HG02943 (cell line): ENCODE measurements around the gene CCDC107.
"Not testable (repeated sequence)": the region's sequence is repeated elsewhere in the genome, so short reads cannot be mapped to it uniquely, and the experiment has no call there.

Source experiments
- ATAC-seq: cut with Tn5 transposase; IDR thresholded peaks from one replicate; pipeline ENCODE4 v1.9.1; 2021; ENCODE audit warnings: mild to moderate bottlenecking, low read depth, moderate library complexity; ENCODE audit not compliant: unreplicated experiment

The CCDC107 gene

GRCh38 chr9:35658137-35658967, at the start of gene CCDC107:
CCDC107 (plus strand) TSS chr9:35658292; CDS start chr9:35658380, 88 bp downstream.
- peak; percentile 58 for ATAC-seq

- ATAC-seq, result no peak
Observed at GRCh38 chr9:35609001-35609819, 48.9 kb upstream of the CCDC107 start.

- ATAC-seq, result no peak
Observed at GRCh38 chr9:35609820-35610163, 48.3 kb upstream of the CCDC107 start.

GRCh38 chr9:35611230-35611797, 46.8 kb upstream of the CCDC107 start:
- ATAC-seq, result no peak

GRCh38 chr9:35612066-35612465, 46.0 kb upstream of the CCDC107 start:
- not testable (repeated sequence) for ATAC-seq

GRCh38 chr9:35612843-35613242, 45.2 kb upstream of the CCDC107 start:
- ATAC-seq, result no peak

- ATAC-seq, result no peak
Observed at GRCh38 chr9:35615981-35616680, 42.0 kb upstream of the CCDC107 start.

GRCh38 chr9:35616681-35617459, 41.2 kb upstream of the CCDC107 start:
- ATAC-seq, result no peak

GRCh38 chr9:35617548-35617947, 40.5 kb upstream of the CCDC107 start:
- no peak for ATAC-seq

GRCh38 chr9:35618325-35618727, 39.8 kb upstream of the CCDC107 start, which contains the start of gene CD72:
CD72 (minus strand) TSS chr9:35618413; CDS start chr9:35618303, 110 bp downstream.
- ATAC-seq, result no peak

- ATAC-seq, result peak; percentile 53
Observed at GRCh38 chr9:35618854-35619799, 39.0 kb upstream of the CCDC107 start.

GRCh38 chr9:35619800-35620158, 38.3 kb upstream of the CCDC107 start:
- peak; percentile 54 for ATAC-seq

- no peak for ATAC-seq
Observed at GRCh38 chr9:35627575-35627974, 30.5 kb upstream of the CCDC107 start.

GRCh38 chr9:35628389-35628991, 29.6 kb upstream of the CCDC107 start:
- no peak for ATAC-seq

GRCh38 chr9:35629597-35629996, 28.5 kb upstream of the CCDC107 start:
- no peak for ATAC-seq

GRCh38 chr9:35635730-35636129, 22.4 kb upstream of the CCDC107 start:
- no peak for ATAC-seq

GRCh38 chr9:35636135-35636876, 21.8 kb upstream of the CCDC107 start:
- no peak for ATAC-seq

GRCh38 chr9:35636877-35637246, 21.2 kb upstream of the CCDC107 start:
- ATAC-seq, result not testable (repeated sequence)
